ENCODE results near the gene TEAD1. TPM values are rescaled to one million over a fixed set of nuclear protein-coding genes. Genes with fewer than 3 reads are reported as not detected.

TEAD1 gene
- total RNA-seq, 2 experiments from 2014 or later, result 5.6 to 10.8 TPM

- BruUV-seq (replicated peaks), result no TSS peak
- Histone ChIP-seq H3K4me1 (ENCODE audit: insufficient read depth, low read length, poor library complexity, severe bottlenecking) (peaks cover 11% of the 10 kb centered on the region), H3K27ac (ENCODE audit: low read depth, low read length, poor library complexity, severe bottlenecking) (no peak overlapping the region), H4K20me1 (ENCODE audit: insufficient read depth, low read length) (no peaks in the 10 kb centered on the region), H2AFZ (ENCODE audit: low read length) (no peak overlapping the region), H3K79me2 (ENCODE audit: insufficient read depth, low read depth, low read length) (no peaks in the 10 kb centered on the region), H3K4me2 (ENCODE audit: low read length) (no peak overlapping the region), H3K9me2 (ENCODE audit: insufficient read depth, low read length) (no peaks in the 10 kb centered on the region), H3K4me3 (ENCODE audit: low read depth, low read length, poor library complexity, severe bottlenecking) (no peak overlapping the region), H3K9me3 (ENCODE audit: low read length) (no peaks in the 10 kb centered on the region), H3K36me3 (ENCODE audit: insufficient read depth, low read length) (no peaks in the 10 kb centered on the region)
- CTCF ChIA-PET (ENCODE audit: unreplicated experiment), result no interaction called here
- TF ChIP-seq, protein P1, sequence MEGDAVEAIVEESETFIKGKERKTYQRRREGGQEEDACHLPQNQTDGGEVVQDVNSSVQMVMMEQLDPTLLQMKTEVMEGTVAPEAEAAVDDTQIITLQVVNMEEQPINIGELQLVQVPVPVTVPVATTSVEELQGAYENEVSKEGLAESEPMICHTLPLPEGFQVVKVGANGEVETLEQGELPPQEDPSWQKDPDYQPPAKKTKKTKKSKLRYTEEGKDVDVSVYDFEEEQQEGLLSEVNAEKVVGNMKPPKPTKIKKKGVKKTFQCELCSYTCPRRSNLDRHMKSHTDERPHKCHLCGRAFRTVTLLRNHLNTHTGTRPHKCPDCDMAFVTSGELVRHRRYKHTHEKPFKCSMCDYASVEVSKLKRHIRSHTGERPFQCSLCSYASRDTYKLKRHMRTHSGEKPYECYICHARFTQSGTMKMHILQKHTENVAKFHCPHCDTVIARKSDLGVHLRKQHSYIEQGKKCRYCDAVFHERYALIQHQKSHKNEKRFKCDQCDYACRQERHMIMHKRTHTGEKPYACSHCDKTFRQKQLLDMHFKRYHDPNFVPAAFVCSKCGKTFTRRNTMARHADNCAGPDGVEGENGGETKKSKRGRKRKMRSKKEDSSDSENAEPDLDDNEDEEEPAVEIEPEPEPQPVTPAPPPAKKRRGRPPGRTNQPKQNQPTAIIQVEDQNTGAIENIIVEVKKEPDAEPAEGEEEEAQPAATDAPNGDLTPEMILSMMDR (conservative IDR thresholded peaks at IDR 0.05; ENCODE audit: low read length), result no peak
- no peak for TF ChIP-seq EZH2phosphoT487 (IDR thresholded peaks at IDR 0.05; ENCODE audit: borderline replicate concordance, low read depth, low read length)
- POLR2A ChIA-PET, result no interaction called here
- intact Hi-C loops (cut with micrococcal nuclease; ENCODE audit: unreplicated experiment), result no loop called here
- DNase-seq (ENCODE audit: low spot score), result no peak
Observed at GRCh38 chr11:12807621-12808020, 133.4 kb downstream of the TEAD1 start.

GRCh38 chr11:12808519-12808918 lies 134.3 kb downstream of the TEAD1 start:
- intact Hi-C loops (cut with micrococcal nuclease; ENCODE audit: unreplicated experiment), result no loop called here

GRCh38 chr11:12809364-12809763 lies 135.1 kb downstream of the TEAD1 start:
- Histone ChIP-seq H3K9me2 (ENCODE audit: insufficient read depth, low read length) (no peaks in the 10 kb centered on the region), H4K20me1 (ENCODE audit: insufficient read depth, low read length) (no peaks in the 10 kb centered on the region), H3K79me2 (ENCODE audit: insufficient read depth, low read depth, low read length) (no peaks in the 10 kb centered on the region), H3K4me3 (ENCODE audit: low read depth, low read length, poor library complexity, severe bottlenecking) (no peak overlapping the region), H3K36me3 (ENCODE audit: insufficient read depth, low read length) (no peaks in the 10 kb centered on the region), H2AFZ (ENCODE audit: low read length) (no peak overlapping the region), H3K4me1 (ENCODE audit: insufficient read depth, low read length, poor library complexity, severe bottlenecking) (peaks cover 11% of the 10 kb centered on the region), H3K9me3 (ENCODE audit: low read length) (no peaks in the 10 kb centered on the region), H3K4me2 (ENCODE audit: low read length) (no peak overlapping the region), H3K27ac (ENCODE audit: low read depth, low read length, poor library complexity, severe bottlenecking) (no peak overlapping the region)
- TF ChIP-seq, protein P1 (conservative IDR thresholded peaks at IDR 0.05; ENCODE audit: low read length), result no peak
- TF ChIP-seq EZH2phosphoT487 (IDR thresholded peaks at IDR 0.05; ENCODE audit: borderline replicate concordance, low read depth, low read length), result no peak
- POLR2A ChIA-PET, result no interaction called here
- intact Hi-C loops (cut with micrococcal nuclease; ENCODE audit: unreplicated experiment), result no loop called here
- CTCF ChIA-PET (ENCODE audit: unreplicated experiment), result no interaction called here
- BruUV-seq (replicated peaks), result no TSS peak
- DNase-seq (ENCODE audit: low spot score), result no peak

More at GRCh38 chr11:12808519-12808918, 134.3 kb downstream of the TEAD1 start:
- H3K36me3 ChIP-seq (ENCODE audit: insufficient read depth, low read length), result no peaks in the 10 kb centered on the region
- no peaks in the 10 kb centered on the region for H3K79me2 ChIP-seq (ENCODE audit: insufficient read depth, low read depth, low read length)
- no TSS peak for BruUV-seq (replicated peaks)
- no peak overlapping the region for H2AFZ ChIP-seq (ENCODE audit: low read length)
- H3K27ac ChIP-seq (ENCODE audit: low read depth, low read length, poor library complexity, severe bottlenecking), result no peak overlapping the region
- TF ChIP-seq, protein P1 (conservative IDR thresholded peaks at IDR 0.05; ENCODE audit: low read length), result no peak
- TF ChIP-seq EZH2phosphoT487 (IDR thresholded peaks at IDR 0.05; ENCODE audit: borderline replicate concordance, low read depth, low read length), result no peak
- POLR2A ChIA-PET, result no interaction called here
- H4K20me1 ChIP-seq (ENCODE audit: insufficient read depth, low read length), result no peaks in the 10 kb centered on the region
- peaks cover 11% of the 10 kb centered on the region for H3K4me1 ChIP-seq (ENCODE audit: insufficient read depth, low read length, poor library complexity, severe bottlenecking)
- H3K4me3 ChIP-seq (ENCODE audit: low read depth, low read length, poor library complexity, severe bottlenecking), result no peak overlapping the region
- CTCF ChIA-PET (ENCODE audit: unreplicated experiment), result no interaction called here
- DNase-seq (ENCODE audit: low spot score), result no peak
- no peak overlapping the region for H3K4me2 ChIP-seq (ENCODE audit: low read length)
- no peaks in the 10 kb centered on the region for H3K9me3 ChIP-seq (ENCODE audit: low read length)
- no peaks in the 10 kb centered on the region for H3K9me2 ChIP-seq (ENCODE audit: insufficient read depth, low read length)
